ENCODE results near the gene AHRR.

Gene AHRR

GRCh38 chr5:463952-464351 lies 142.4 kb downstream of the AHRR start:
- no peak for TF ChIP-seq CTCF (IDR thresholded peaks at IDR 0.05; ENCODE audit: control insufficient read depth, extremely low read depth, insufficient read depth)
- no peak overlapping the region for H3K4me3 ChIP-seq (ENCODE audit: low read depth, low read length)
- no peak for DNase-seq (ENCODE audit: low read depth)

- H3K4me3 ChIP-seq (ENCODE audit: low read depth, low read length), result no peak overlapping the region
- DNase-seq (ENCODE audit: low read depth), result no peak
- TF ChIP-seq CTCF (IDR thresholded peaks at IDR 0.05; ENCODE audit: control insufficient read depth, extremely low read depth, insufficient read depth), result no peak
Measured at GRCh38 chr5:464446-464842, 142.9 kb downstream of the AHRR start.

- DNase-seq (ENCODE audit: low read depth), result no peak
- no peak overlapping the region for H3K4me3 ChIP-seq (ENCODE audit: low read depth, low read length)
- TF ChIP-seq CTCF (IDR thresholded peaks at IDR 0.05; ENCODE audit: control insufficient read depth, extremely low read depth, insufficient read depth), result no peak
Measured at GRCh38 chr5:464843-465590, 143.5 kb downstream of the AHRR start.

GRCh38 chr5:465591-466403 lies 144.3 kb downstream of the AHRR start:
- DNase-seq (ENCODE audit: low read depth), result no peak
- no peak for TF ChIP-seq CTCF (IDR thresholded peaks at IDR 0.05; ENCODE audit: control insufficient read depth, extremely low read depth, insufficient read depth)
- no peak overlapping the region for H3K4me3 ChIP-seq (ENCODE audit: low read depth, low read length)

- TF ChIP-seq CTCF (IDR thresholded peaks at IDR 0.05; ENCODE audit: control insufficient read depth, extremely low read depth, insufficient read depth), result no peak
- no peak for DNase-seq (ENCODE audit: low read depth)
- no peak overlapping the region for H3K4me3 ChIP-seq (ENCODE audit: low read depth, low read length)
Measured at GRCh38 chr5:466661-467310, 145.3 kb downstream of the AHRR start.

- H3K4me3 ChIP-seq (ENCODE audit: low read depth, low read length), result no peak overlapping the region
- no peak for TF ChIP-seq CTCF (IDR thresholded peaks at IDR 0.05; ENCODE audit: control insufficient read depth, extremely low read depth, insufficient read depth)
- DNase-seq (ENCODE audit: low read depth), result no peak
Measured at GRCh38 chr5:468401-468800, 146.9 kb downstream of the AHRR start.

Measured in LNCaP clone FGC (cell line).